Measurements from ENCODE around the gene FAM120AOS.
"Not testable (repeated sequence)": the region's sequence is repeated elsewhere in the genome, so short reads cannot be mapped to it uniquely, and the experiment has no call there.

FAM120AOS gene

DNA sequence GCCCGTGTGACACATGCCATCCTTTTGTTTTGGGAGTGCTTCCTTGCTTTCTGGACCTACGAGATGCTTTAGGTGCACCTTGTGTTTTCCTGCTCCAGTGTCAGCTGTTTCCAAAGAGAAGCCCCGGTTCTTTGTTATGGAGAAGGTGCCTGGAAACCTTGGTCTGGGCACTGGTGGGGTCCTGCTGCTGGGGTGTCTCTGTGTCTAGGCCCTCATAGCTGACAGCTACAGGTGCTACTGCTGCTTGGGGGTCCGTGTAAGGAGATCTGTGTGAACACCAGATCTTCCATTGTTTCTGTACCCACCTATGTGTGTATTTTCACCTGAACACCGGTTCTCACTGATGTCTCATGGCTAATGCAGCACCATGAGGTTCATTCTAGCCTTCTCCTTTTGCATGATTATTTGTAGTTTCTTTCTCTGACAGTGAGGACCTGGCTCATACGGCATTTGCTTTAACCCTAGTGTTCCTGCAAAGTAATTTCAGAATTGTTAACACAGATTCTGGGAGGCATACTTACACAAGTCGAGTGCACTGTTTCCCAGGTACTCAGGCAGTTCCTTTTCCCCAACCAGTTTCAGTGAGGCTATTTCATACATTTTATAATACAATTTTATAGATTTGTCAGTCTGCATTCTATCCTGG, 13.2 kb upstream of the FAM120AOS start:
- no peak for DNase-seq

DNA sequence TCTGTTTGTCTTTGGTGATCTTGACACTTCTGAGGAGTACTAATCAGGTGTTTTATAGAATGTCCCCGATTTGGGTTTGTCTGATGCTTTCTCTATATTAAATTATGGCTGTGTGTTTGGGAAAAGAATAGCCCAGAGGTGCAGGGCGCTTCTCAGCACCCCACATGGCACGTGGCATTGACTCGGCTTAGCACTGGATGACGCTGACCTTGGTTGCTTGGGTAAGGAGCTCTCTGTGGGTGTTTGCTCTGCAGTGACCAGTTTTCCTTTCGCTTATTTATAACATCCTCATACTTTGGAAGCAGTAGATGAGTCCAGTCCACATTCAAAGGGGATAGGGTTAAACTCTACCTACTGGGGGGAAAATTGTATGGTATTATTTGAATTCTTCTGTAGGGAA, 12.5 kb upstream of the FAM120AOS start:
- no peak for DNase-seq

GRCh38 chr9:93464876-93465275, 11.5 kb upstream of the FAM120AOS start:
- no peak for DNase-seq

DNA sequence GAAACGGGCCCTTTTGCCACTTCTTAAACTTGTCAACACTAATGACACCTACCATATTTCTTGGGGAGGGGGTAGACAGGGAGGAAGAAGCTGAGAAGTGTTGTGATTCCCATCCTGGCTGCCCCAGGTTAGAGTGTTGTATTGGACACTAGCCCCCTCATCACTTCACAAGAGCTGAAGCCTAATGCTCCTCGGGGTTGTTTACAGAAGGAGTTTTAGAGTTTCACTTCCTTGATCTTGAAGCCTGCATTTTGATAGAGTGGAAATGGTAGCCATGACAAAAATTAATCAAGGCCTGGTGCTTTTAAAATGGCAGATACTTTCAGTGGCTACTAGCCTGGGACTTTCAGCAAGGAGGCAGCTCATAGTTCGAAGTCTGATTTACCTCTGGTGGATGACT, 11.0 kb upstream of the FAM120AOS start:
- DNase-seq: no peak

DNA sequence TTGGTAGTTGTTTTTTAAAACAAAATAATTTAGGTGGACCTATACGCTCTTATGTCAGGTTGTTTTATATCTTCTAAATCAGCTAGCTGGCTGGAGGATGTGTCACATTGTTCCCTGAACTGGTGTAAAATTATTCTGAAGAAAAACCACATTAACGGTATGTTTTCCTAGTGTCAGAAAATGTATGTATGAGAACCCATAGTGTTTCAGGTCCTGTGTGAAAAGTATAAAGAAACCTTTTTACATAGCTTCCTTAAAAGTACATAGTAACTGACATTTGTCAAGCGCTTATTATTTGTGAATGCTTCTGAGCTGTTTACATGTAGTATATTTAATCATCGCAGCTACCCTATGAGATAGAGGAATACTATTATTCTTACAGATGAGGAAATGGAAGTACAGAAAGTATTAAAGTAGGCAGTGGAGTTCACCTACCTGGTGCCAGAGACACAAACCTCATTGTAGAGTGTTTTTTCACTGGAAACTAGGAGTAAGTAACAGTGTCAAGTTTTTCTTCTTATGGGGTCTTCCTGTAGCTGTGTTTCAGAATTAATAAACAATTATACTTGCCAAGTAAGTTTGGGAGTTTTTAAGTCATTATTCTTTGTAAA, 10.4 kb upstream of the FAM120AOS start:
- DNase-seq: no peak

GRCh38 chr9:93461821-93462220, 8.4 kb upstream of the FAM120AOS start:
- DNase-seq: no peak

- DNase-seq: no peak
These were observed 8.0 kb upstream of the FAM120AOS start for GRCh38 chr9:93461414-93461743.

- no peak for DNase-seq
These were observed 7.5 kb upstream of the FAM120AOS start for GRCh38 chr9:93460689-93461413.

- DNase-seq: no peak
These were observed 6.1 kb upstream of the FAM120AOS start for GRCh38 chr9:93459432-93459847.

- no peak for DNase-seq
These were observed 5.3 kb upstream of the FAM120AOS start for GRCh38 chr9:93458712-93459111.

DNA sequence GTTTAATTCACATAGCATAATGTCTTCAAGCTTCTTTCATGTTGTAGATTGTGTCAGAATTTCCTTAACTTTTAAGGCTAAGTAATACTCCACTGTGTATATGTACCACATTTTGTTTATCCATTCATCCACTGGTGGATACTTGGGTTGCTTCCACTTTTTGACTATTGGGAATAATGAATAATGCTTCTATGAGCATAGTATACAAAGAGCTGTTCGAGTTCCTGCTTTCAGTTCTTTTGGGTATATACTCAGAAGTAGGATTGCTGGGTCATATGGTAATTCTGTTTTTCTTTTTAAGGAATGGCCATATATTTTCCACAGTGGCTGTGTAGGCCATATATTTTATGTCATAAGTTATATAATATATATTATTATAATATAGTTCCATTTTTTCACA, 3.6 kb upstream of the FAM120AOS start:
- no peak for DNase-seq

GRCh38 chr9:93456504-93456903, 3.1 kb upstream of the FAM120AOS start:
- no peak for DNase-seq

DNA sequence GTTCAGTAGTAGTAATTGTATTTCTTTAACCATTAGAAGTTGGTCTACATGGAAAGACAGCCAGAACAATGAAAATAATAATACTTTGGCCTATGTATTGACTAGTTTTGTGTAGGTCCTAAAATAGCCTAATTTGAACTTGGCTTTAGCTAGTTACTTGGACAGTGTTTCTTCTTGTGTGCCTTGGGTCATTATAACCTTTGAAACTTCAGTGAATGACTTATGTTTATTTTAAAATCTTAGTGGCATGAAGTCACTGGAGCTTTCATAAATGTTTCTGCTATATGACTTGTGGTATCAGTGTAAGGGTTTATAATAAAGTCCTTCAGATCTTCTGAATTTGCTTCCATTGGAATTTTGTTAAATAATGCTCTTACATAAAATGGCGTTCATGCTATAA, 2.6 kb upstream of the FAM120AOS start:
- DNase-seq: no peak

DNA sequence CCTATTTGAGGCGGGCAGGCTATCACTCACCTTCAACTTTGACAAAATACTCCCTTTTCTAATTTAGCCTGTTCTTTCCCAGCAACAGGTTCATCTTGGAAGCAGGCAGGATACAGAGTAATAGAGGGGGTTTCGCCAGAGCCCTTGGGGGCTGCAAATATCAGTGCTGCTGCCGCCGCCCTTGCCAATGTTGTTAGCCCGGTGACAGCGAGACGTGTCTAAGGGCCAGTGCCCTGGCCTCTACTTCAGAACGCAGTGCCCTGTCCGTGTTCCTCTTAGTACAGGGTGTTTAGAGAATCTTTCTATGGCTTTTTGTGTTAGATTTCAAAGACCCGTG, 703 bp downstream of the FAM120AOS start:
- DNase-seq: no peak

DNA sequence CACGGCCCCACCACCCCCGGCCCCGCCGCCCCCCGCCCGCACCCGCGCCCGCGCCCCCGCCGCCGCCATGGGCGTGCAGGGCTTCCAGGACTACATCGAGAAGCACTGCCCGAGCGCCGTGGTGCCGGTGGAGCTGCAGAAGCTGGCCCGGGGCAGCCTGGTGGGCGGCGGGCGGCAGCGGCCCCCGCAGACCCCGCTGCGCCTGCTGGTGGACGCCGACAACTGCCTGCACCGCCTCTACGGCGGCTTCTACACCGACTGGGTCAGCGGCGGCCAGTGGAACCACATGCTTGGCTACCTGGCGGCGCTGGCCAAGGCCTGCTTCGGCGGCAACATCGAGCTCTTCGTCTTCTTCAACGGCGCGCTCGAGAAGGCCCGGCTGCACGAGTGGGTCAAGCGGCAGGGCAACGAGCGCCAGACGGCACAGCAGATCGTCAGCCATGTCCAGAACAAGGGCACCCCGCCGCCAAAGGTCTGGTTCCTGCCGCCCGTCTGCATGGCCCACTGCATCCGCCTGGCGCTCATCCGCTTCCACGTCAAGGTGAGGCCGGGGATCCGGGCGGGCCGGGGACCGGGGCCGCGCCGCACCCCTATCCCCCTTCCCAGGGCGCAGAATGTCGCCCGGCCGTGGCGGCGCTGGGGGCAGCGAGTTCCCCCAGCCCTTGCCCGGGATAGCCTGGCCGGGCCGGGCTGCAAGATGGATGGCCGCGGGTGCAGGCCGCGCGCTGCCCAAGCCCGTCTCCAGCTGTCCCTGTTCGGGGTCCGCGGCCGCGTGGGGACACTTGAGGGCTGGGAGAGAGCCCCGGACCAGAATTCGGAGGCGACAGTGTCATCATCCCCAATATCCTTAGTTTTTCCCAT, 1.3 kb downstream of the FAM120AOS start:
- peak; percentile 45 for DNase-seq

- peak; percentile 71 for DNase-seq
These were observed 2.2 kb downstream of the FAM120AOS start, which contains the start of gene FAM120A for GRCh38 chr9:93450945-93451815. FAM120A (plus strand) TSS chr9:93451685; CDS start chr9:93451916, 231 bp downstream.

DNA sequence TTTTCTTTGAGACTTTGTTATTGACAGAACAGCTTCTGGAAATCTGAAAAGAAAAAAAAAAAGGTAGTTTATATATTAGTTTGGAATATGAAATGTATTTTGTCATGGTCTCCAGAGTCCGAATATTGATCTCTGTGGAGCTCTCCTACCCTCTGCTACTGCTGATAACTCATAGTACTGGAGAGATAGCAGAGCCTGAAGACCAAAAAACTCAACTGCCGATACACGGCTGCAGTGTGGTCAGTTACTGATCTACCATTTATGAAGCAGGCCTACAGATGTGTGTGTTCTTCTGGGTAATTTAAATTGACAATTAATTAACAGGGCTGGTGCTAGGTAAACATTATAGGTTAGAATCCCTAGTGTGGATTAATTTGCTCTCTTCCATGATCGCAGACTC, 5.7 kb downstream of the FAM120AOS start:
- no peak for DNase-seq

DNA sequence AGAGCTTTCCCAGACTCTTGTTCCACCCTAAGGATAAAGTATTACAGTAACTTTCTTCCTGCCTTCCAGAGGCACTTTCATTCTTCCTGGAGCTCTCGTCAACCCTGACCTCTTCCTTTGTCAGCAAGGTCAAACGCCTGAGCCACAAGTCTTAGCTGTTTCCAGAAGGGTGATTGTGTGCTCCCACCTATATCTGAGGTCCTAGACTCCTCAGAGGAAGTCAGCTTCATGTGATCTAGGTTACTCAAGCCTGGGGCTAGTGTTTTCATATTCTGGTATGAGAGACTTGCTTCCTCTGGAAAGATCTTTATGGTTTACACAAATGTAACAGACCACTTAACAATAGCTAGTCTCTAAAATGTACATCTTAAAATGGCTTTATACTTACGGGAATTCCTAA, 7.3 kb downstream of the FAM120AOS start:
- DNase-seq: no peak

GRCh38 chr9:93440896-93441580, 12.3 kb downstream of the FAM120AOS start:
- no peak for DNase-seq

DNA sequence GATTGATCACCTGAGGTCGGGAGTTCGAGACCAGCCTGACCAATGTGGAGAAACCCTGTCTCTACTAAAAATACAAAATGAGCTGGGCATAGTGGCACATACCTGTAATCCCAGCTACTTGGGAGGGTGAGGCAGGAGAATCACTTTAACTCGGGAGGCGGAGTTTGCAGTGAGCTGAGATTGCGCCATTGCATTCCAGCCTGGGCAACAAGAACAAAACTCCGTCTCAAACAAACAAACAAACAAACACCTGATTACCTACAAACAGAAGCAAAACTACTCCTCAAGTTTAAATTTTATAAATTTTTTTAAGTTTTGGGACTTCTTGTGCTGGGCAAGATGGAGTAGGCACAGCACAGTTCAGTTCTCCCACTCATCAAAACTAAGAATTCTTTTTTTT, 14.1 kb downstream of the FAM120AOS start:
- DNase-seq: not testable (repeated sequence)

- no peak for DNase-seq
These were observed 15.4 kb downstream of the FAM120AOS start for GRCh38 chr9:93437996-93438395.

All from stimulated activated CD4-positive, alpha-beta T cell treated with anti-CD3 and anti-CD28 coated beads, Interleukin-12 subunit alpha, Interleukin-12 subunit beta, amount 100 ng/mL, for 4 hours (primary cell).